HepG2 (cell line): ENCODE measurements around the gene DCAKD. TPM values are rescaled to one million over a fixed set of nuclear protein-coding genes. Genes with fewer than 3 reads are reported as not detected.

ENCODE experiments used
- ELF3 ChIP-seq: IDR thresholded peaks from 2 replicates; pipeline ENCODE4 v1.6.1; 2016; ENCODE audit warnings: missing genetic modification reagents, missing compliant biosample characterization
- ELF4 ChIP-seq: sonication (generic); formaldehyde crosslinking; IDR thresholded peaks from 2 replicates; pipeline ENCODE4 v1.5.0; 2020; ENCODE audit warnings: missing genetic modification reagents, mild to moderate bottlenecking, moderate library complexity, borderline replicate concordance
- HNF4A ChIP-seq: sonication (generic); formaldehyde crosslinking; IDR thresholded peaks from 2 replicates; pipeline ENCODE4 v1.4.0; 2020; ENCODE audit warnings: missing genetic modification reagents
- ISL2 ChIP-seq: sonication (generic); formaldehyde crosslinking; IDR thresholded peaks from 2 replicates; pipeline ENCODE4 v1.5.0; 2020; ENCODE audit warnings: missing genetic modification reagents
- ISX ChIP-seq: sonication (generic); formaldehyde crosslinking; conservative IDR thresholded peaks from 2 replicates; pipeline ENCODE4 v1.5.0; 2020; ENCODE audit warnings: missing genetic modification reagents
- RAD21 ChIP-seq: fragments of 450-650 bp; formaldehyde crosslinking; IDR thresholded peaks from 2 replicates; pipeline ENCODE4 v1.5.0; 2020; ENCODE audit warnings: mild to moderate bottlenecking
- SNAI1 ChIP-seq: sonication (generic); formaldehyde crosslinking; IDR thresholded peaks from 2 replicates; pipeline ENCODE4 v1.5.0; 2020; ENCODE audit warnings: mild to moderate bottlenecking, missing genetic modification reagents, borderline replicate concordance
- TCF7L2 ChIP-seq: IDR thresholded peaks from 2 replicates; pipeline ENCODE4 v1.6.1; 2011; ENCODE audit warnings: mild to moderate bottlenecking, low read depth, low read length, moderate library complexity
- TOE1 ChIP-seq: sonication (generic); formaldehyde crosslinking; IDR thresholded peaks from 2 replicates; pipeline ENCODE4 v1.4.0; 2020; ENCODE audit warnings: mild to moderate bottlenecking, missing genetic modification reagents
- ZFYVE20 ChIP-seq: sonication (generic); formaldehyde crosslinking; IDR thresholded peaks from 2 replicates; pipeline ENCODE4 v1.8.0; 2023; ENCODE audit warnings: low read depth, mild to moderate bottlenecking, moderate library complexity, missing genetic modification reagents, borderline replicate concordance
- ZNF234 ChIP-seq: sonication (generic); formaldehyde crosslinking; conservative IDR thresholded peaks from 2 replicates; pipeline ENCODE4 v1.5.1; 2020; ENCODE audit warnings: mild to moderate bottlenecking, missing genetic modification reagents
- ZNF354B ChIP-seq: sonication (generic); formaldehyde crosslinking; IDR thresholded peaks from 2 replicates; pipeline ENCODE4 v1.8.0; 2022; ENCODE audit warnings: mild to moderate bottlenecking, missing genetic modification reagents
- ZNF563 ChIP-seq: sonication (generic); formaldehyde crosslinking; IDR thresholded peaks from 2 replicates; pipeline ENCODE4 v1.8.0; 2022; ENCODE audit warnings: mild to moderate bottlenecking, moderate library complexity, missing genetic modification reagents
- ZNF674 ChIP-seq: sonication (generic); formaldehyde crosslinking; IDR thresholded peaks from 2 replicates; pipeline ENCODE4 v1.5.0; 2020; ENCODE audit warnings: low read depth, mild to moderate bottlenecking, missing genetic modification reagents
- polyA plus RNA-seq, 8 experiments: library from polyadenylated mRNA; depleted of rRNA in 3 of 8; stranded (reverse) in 7 of 8; unstranded in 1 of 8; fragments of >200 nt; fragmentation: Illumina TruSeq in 4 of 8; extraction: Trizol in 4 of 8; gene quantifications; 2 replicates each; pipeline versions ENCODE4 v1.2.1 to v1.2.3, GENCODE V29; 2011 to 2016; ENCODE audit warnings: low read depth in 4 of 8, missing spikeins in 1 of 8, mixed read lengths in 1 of 8; ENCODE audit not compliant: insufficient read depth in 1 of 8
- total RNA-seq, 5 experiments: library from RNA; depleted of rRNA; stranded (reverse); fragments of >200 nt; fragmentation: Illumina TruSeq; extraction: Trizol; gene quantifications; 2 replicates each; pipeline ENCODE4 v1.2.3, GENCODE V29; 2016; ENCODE audit warnings: low read depth in 1 of 5
- TF ChIP-seq, protein P1 (sequence below): sonication (generic); formaldehyde crosslinking; IDR thresholded peaks from 2 replicates; pipeline ENCODE4 v1.5.1; 2020; ENCODE audit warnings: mild to moderate bottlenecking, missing genetic modification reagents, borderline replicate concordance
- TF ChIP-seq, protein P2 (sequence below): fragments of 450-650 bp; IDR thresholded peaks from 2 replicates; pipeline ENCODE4 v1.6.1; 2017
- TF ChIP-seq, protein P3 (sequence below): sonication (generic); formaldehyde crosslinking; IDR thresholded peaks from 2 replicates; pipeline ENCODE4 v1.8.1; 2023; ENCODE audit warnings: missing genetic modification reagents, inconsistent platforms, borderline replicate concordance
- TF ChIP-seq, protein P4 (sequence below): sonication (generic); formaldehyde crosslinking; IDR thresholded peaks from 2 replicates; pipeline ENCODE4 v1.4.0; 2020; ENCODE audit warnings: mild to moderate bottlenecking, low read depth, missing genetic modification reagents
- TF ChIP-seq, protein P5 (sequence below): sonication (generic); formaldehyde crosslinking; IDR thresholded peaks from 2 replicates; pipeline ENCODE4 v1.8.0; 2022; ENCODE audit warnings: missing genetic modification reagents, low read depth, mild to moderate bottlenecking, borderline replicate concordance

The DCAKD gene
- total and polyA plus RNA-seq, 2 of the 13 experiments (the other 11 are each of a cell fraction or from before 2014, with no cell fraction given), result 25.9 to 29.2 TPM

DNA sequence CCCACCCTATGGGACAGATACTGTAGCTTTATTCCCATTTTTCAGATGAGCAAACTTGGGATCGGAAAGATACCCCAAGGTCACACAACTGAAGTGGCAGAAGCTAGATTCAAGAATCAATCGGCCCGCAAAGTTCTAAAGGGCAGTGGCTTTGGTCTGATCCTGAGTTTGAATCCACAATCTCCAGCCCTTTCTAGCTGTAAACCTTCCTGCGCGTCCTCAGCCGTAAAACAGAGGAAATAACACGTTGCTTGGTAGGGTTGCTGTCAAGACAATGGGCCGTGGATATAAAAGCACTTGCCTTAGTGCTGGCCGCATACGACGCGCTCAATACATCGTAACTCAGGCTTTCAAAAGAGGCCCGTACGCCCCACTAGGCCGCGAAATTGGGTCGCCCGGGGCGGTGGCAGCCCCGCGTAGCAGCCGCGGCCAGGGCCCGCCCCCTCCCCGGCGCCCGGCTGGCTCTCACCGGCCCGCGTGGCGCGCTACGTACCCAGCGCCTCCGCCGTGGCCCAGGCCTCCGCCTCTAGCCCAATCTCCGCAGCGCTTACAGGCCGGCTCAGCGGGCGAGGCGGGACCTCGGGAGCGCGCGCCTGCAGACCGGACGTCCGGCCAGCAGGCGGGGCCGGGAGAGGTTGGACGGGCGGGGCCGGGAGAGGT lies at the start of gene DCAKD (continued):
- TF ChIP-seq, protein P1, sequence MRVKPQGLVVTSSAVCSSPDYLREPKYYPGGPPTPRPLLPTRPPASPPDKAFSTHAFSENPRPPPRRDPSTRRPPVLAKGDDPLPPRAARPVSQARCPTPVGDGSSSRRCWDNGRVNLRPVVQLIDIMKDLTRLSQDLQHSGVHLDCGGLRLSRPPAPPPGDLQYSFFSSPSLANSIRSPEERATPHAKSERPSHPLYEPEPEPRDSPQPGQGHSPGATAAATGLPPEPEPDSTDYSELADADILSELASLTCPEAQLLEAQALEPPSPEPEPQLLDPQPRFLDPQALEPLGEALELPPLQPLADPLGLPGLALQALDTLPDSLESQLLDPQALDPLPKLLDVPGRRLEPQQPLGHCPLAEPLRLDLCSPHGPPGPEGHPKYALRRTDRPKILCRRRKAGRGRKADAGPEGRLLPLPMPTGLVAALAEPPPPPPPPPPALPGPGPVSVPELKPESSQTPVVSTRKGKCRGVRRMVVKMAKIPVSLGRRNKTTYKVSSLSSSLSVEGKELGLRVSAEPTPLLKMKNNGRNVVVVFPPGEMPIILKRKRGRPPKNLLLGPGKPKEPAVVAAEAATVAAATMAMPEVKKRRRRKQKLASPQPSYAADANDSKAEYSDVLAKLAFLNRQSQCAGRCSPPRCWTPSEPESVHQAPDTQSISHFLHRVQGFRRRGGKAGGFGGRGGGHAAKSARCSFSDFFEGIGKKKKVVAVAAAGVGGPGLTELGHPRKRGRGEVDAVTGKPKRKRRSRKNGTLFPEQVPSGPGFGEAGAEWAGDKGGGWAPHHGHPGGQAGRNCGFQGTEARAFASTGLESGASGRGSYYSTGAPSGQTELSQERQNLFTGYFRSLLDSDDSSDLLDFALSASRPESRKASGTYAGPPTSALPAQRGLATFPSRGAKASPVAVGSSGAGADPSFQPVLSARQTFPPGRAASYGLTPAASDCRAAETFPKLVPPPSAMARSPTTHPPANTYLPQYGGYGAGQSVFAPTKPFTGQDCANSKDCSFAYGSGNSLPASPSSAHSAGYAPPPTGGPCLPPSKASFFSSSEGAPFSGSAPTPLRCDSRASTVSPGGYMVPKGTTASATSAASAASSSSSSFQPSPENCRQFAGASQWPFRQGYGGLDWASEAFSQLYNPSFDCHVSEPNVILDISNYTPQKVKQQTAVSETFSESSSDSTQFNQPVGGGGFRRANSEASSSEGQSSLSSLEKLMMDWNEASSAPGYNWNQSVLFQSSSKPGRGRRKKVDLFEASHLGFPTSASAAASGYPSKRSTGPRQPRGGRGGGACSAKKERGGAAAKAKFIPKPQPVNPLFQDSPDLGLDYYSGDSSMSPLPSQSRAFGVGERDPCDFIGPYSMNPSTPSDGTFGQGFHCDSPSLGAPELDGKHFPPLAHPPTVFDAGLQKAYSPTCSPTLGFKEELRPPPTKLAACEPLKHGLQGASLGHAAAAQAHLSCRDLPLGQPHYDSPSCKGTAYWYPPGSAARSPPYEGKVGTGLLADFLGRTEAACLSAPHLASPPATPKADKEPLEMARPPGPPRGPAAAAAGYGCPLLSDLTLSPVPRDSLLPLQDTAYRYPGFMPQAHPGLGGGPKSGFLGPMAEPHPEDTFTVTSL, result peak; percentile 24; the same call in 1 of the 2 replicates
- TF ChIP-seq ISL2 (CRISPR knock-in tag) (no peak), ELF4 (CRISPR knock-in tag) (no peak), ZNF563 (CRISPR knock-in tag) (peak; percentile 77), ZNF674 (CRISPR knock-in tag) (no peak), ZNF354B (CRISPR knock-in tag) (peak; percentile 94; the same call in 1 of the 2 replicates), TOE1 (CRISPR knock-in tag) (no peak), RAD21 (CRISPR knock-in tag) (peak; percentile 58; the same call in 1 of the 2 replicates), TCF7L2 (no peak), ZFYVE20 (CRISPR knock-in tag) (0 out of 2 replicates have a peak, but pooled peaks have one; percentile 34), HNF4A (CRISPR knock-in tag) (no peak), SNAI1 (no peak), ISX (no peak), ZNF234 (CRISPR knock-in tag) (0 out of 2 replicates have a peak, but pooled peaks have one; percentile 53), ELF3 (CRISPR knock-in tag) (peak; percentile 52)
- TF ChIP-seq, protein P2, sequence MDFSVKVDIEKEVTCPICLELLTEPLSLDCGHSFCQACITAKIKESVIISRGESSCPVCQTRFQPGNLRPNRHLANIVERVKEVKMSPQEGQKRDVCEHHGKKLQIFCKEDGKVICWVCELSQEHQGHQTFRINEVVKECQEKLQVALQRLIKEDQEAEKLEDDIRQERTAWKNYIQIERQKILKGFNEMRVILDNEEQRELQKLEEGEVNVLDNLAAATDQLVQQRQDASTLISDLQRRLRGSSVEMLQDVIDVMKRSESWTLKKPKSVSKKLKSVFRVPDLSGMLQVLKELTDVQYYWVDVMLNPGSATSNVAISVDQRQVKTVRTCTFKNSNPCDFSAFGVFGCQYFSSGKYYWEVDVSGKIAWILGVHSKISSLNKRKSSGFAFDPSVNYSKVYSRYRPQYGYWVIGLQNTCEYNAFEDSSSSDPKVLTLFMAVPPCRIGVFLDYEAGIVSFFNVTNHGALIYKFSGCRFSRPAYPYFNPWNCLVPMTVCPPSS, result no peak
- TF ChIP-seq, protein P3, sequence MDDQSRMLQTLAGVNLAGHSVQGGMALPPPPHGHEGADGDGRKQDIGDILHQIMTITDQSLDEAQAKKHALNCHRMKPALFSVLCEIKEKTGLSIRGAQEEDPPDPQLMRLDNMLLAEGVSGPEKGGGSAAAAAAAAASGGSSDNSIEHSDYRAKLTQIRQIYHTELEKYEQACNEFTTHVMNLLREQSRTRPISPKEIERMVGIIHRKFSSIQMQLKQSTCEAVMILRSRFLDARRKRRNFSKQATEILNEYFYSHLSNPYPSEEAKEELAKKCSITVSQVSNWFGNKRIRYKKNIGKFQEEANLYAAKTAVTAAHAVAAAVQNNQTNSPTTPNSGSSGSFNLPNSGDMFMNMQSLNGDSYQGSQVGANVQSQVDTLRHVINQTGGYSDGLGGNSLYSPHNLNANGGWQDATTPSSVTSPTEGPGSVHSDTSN, result no peak
- TF ChIP-seq, protein P4, sequence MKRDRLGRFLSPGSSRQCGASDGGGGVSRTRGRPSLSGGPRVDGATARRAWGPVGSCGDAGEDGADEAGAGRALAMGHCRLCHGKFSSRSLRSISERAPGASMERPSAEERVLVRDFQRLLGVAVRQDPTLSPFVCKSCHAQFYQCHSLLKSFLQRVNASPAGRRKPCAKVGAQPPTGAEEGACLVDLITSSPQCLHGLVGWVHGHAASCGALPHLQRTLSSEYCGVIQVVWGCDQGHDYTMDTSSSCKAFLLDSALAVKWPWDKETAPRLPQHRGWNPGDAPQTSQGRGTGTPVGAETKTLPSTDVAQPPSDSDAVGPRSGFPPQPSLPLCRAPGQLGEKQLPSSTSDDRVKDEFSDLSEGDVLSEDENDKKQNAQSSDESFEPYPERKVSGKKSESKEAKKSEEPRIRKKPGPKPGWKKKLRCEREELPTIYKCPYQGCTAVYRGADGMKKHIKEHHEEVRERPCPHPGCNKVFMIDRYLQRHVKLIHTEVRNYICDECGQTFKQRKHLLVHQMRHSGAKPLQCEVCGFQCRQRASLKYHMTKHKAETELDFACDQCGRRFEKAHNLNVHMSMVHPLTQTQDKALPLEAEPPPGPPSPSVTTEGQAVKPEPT (CRISPR knock-in tag), result peak; percentile 61; the same call in 1 of the 2 replicates
- TF ChIP-seq, protein P5, sequence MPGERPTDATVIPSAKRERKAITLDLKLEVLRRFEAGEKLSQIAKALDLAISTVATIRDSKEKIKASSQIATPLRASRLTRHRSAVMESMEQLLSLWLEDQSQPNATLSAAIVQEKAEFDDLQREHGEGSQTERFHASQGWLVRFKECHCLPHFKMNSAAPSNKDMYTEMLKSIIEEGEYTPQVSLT (CRISPR knock-in tag), result no peak
